B cell (primary cell): ENCODE measurements around the gene DPYSL4. TPM values are rescaled to one million over a fixed set of nuclear protein-coding genes. Genes with fewer than 3 reads are reported as not detected.
"Not testable (repeated sequence)": the region's sequence is repeated elsewhere in the genome, so short reads cannot be mapped to it uniquely, and the experiment has no call there.

ENCODE experiments used
- ATAC-seq: fragments of 200-7000 bp; cut with Tn5 transposase; one replicate; pipeline ENCODE4 v1.10.0; 2021; ENCODE audit warnings: low read depth, mild to moderate bottlenecking, moderate number of reproducible peaks, moderate library complexity
- CTCF ChIA-PET: fragments of 350-600 bp; sonication (Branson Sonifier 250); formaldehyde crosslinking; loops from one replicate; lab custom pipeline; 2021; ENCODE audit warnings: antibody characterized with exemption, inconsistent platforms; lab: Charles Lee
- POLR2A ChIA-PET: fragments of 350-600 bp; sonication (Branson Sonifier 250); formaldehyde crosslinking; loops from one replicate; lab custom pipeline; 2021; ENCODE audit warnings: antibody characterized with exemption; lab: Charles Lee
- DNase-seq: peaks from one replicate; pipeline ENCODE4 v3.0.0; 2013
- H2AFZ ChIP-seq: 2 replicates; pipeline ENCODE4 v1.6.1; 2012; ENCODE audit warnings: mild to moderate bottlenecking, low read depth, low read length; ENCODE audit not compliant: insufficient read depth, poor library complexity, severe bottlenecking
- H3K27ac ChIP-seq, 2 donors: 1 replicate in 1 of 2; 2 replicates in 1 of 2; pipeline ENCODE4 v1.5.1; 2012 to 2013; ENCODE audit warnings: low read length in 2 of 2, mild to moderate bottlenecking in 2 of 2, moderate library complexity in 1 of 2
- H3K27me3 ChIP-seq, 4 experiments: fragments of 200-600 bp in 1 of 4; sonication (generic) in 1 of 4; replicated peaks in 1 of 4; 1 replicate in 2 of 4; 2 replicates in 2 of 4; pipeline versions ENCODE4 v1.6.1 to v1.7.0; 2013 to 2016; ENCODE audit warnings: low read length in 3 of 4, mild to moderate bottlenecking in 2 of 4, mixed read lengths in 1 of 4, moderate library complexity in 1 of 4; ENCODE audit not compliant: insufficient read depth in 4 of 4, control insufficient read depth in 3 of 4; ENCODE audit errors: control extremely low read depth in 1 of 4
- H3K36me3 ChIP-seq, 2 experiments: replicated peaks in 1 of 2; 1 replicate in 1 of 2; 2 replicates in 1 of 2; pipeline versions ENCODE4 v1.6.1 to v1.7.1; 2013; ENCODE audit warnings: low read length in 1 of 2; ENCODE audit not compliant: insufficient read depth in 2 of 2, control insufficient read depth in 1 of 2; ENCODE audit errors: control extremely low read depth in 1 of 2, extremely low read depth in 1 of 2
- H3K4me1 ChIP-seq, 2 donors: fragments of 200-600 bp in 1 of 2; sonication (generic) in 1 of 2; 1 replicate in 1 of 2; 2 replicates in 1 of 2; pipeline versions ENCODE4 v1.5.1 to v1.6.1; 2013 to 2017; ENCODE audit warnings: low read length in 2 of 2; ENCODE audit not compliant: control insufficient read depth in 2 of 2, insufficient read depth in 2 of 2
- H3K4me2 ChIP-seq: replicated peaks from 2 replicates; pipeline ENCODE3; 2012; ENCODE audit warnings: mild to moderate bottlenecking, low read depth, low read length; ENCODE audit not compliant: poor library complexity, severe bottlenecking
- H3K4me3 ChIP-seq, 5 experiments: fragments of 200-600 bp in 1 of 5; sonication (generic) in 1 of 5; 1 replicate in 3 of 5; 2 replicates in 2 of 5; pipeline versions ENCODE4 v1.5.1 to v1.7.0; 2011 to 2016; ENCODE audit warnings: low read length in 4 of 5, mild to moderate bottlenecking in 4 of 5, low read depth in 2 of 5, control low read depth in 1 of 5, moderate library complexity in 1 of 5; ENCODE audit not compliant: insufficient read depth in 1 of 5; ENCODE audit errors: control extremely low read depth in 1 of 5, extremely low read depth in 1 of 5
- H3K79me2 ChIP-seq: fragments of 200-600 bp; sonication (generic); one replicate; pipeline ENCODE4 v1.6.0; 2016; ENCODE audit warnings: low read length; ENCODE audit not compliant: control insufficient read depth, insufficient read depth
- H3K9ac ChIP-seq: fragments of 200-600 bp; sonication (generic); 2 replicates; pipeline ENCODE4 v1.6.1; 2017; ENCODE audit warnings: mild to moderate bottlenecking, low read length, moderate library complexity
- H3K9me3 ChIP-seq, 3 donors: one replicate each; pipeline versions ENCODE4 v1.6.1 to v1.7.1; 2013; ENCODE audit warnings: low read length in 2 of 3; ENCODE audit not compliant: control insufficient read depth in 2 of 3, insufficient read depth in 1 of 3; ENCODE audit errors: control extremely low read depth in 1 of 3
- H4K20me1 ChIP-seq: 2 replicates; pipeline ENCODE4 v1.6.0; 2012; ENCODE audit warnings: mild to moderate bottlenecking, low read length; ENCODE audit not compliant: insufficient read depth, control insufficient read depth, poor library complexity, severe bottlenecking
- H3K27ac Mint-ChIP-seq: one replicate; pipeline ENCODE4 v1.8.0; 2021; ENCODE audit warnings: mixed read lengths
- H3K27me3 Mint-ChIP-seq: one replicate; pipeline ENCODE4 v1.8.0; 2021; ENCODE audit warnings: mixed read lengths
- H3K4me1 Mint-ChIP-seq: one replicate; pipeline ENCODE4 v1.8.0; 2021; ENCODE audit warnings: mixed read lengths
- H3K4me3 Mint-ChIP-seq: one replicate; pipeline ENCODE4 v1.8.0; 2021; ENCODE audit warnings: mixed read lengths
- H3K9me3 Mint-ChIP-seq: one replicate; pipeline ENCODE4 v1.8.0; 2022; ENCODE audit warnings: mixed read lengths; ENCODE audit not compliant: insufficient read depth
- EZH2 ChIP-seq: IDR thresholded peaks from 2 replicates; pipeline ENCODE4 v1.6.1; 2012; ENCODE audit warnings: borderline replicate concordance, low read depth, mild to moderate bottlenecking, moderate library complexity, low read length; ENCODE audit not compliant: insufficient read depth, poor library complexity, severe bottlenecking
- WGBS: methylation state at CpG from one replicate; pipeline ENCODE4 v1.1.5; 2013; ENCODE audit warnings: missing lambda C conversion rate; ENCODE audit not compliant: insufficient coverage; 5-methylcytosine and 5-hydroxymethylcytosine counted together
- intact Hi-C: fragments of 100-400 bp; cut with micrococcal nuclease; formaldehyde crosslinking; loops from one replicate; pipeline ENCODE4 v1.10.0; 2022
- polyA plus RNA-seq: library from polyadenylated mRNA; depleted of rRNA; stranded (reverse); fragments of >200 nt; gene quantifications from 2 replicates; pipeline ENCODE4 v1.2.3, GENCODE V29; 2012
- total RNA-seq, 2 donors: library from RNA; stranded (reverse); fragments of 120-200 nt in 1 of 2; gene quantifications; 1 replicate in 1 of 2; 2 replicates in 1 of 2; pipeline versions ENCODE4 v1.2.3 to v1.2.4, GENCODE V29; 2013 to 2022
- TF ChIP-seq, protein P1 (sequence below): fragments of 200-600 bp; IDR thresholded peaks from one replicate; pipeline ENCODE4 v1.8.0; 2022; ENCODE audit warnings: antibody characterized with exemption, mild to moderate bottlenecking

Gene DPYSL4
- total and polyA plus RNA-seq, 2 donors (not counting 1 experiment from before 2014, with no cell fraction given) = 0.03 to 0.22 TPM

DNA sequence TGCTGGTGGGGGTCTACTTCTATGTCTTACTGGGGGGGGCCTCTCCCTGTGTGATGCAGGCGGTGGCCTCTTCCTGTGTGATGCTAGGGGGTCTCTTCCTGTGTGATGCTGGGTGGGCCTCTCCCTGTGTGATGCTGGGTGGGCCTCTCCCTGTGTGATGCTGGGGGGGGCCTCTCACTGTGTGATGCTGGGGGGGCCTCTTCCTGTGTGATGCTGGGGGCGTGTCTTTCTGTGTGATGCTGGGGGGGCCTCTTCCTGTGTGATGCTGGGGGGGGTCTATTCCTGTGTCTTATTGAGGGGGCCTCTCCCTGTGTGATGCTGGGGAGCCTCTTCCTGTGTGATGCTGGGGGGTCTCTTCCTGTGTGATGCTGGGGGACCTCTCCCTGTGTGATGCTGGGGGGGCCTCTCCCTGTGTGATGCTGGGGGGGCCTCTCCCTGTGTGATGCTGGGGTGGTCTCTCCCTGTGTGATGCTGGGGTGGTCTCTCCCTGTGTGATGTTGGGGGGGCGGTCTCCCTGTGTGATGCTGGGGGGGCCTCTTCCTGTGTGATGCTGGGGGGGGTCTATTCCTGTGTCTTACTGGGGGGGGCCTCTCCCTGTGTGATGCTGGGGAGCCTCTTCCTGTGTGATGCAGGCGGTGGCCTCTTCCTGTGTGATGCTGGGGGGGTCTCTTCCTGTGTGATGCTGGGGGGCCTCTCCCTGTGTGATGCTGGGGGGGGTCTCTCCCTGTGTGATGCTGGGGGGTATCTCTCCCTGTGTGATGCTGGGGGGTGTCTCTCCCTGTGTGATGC lies 25.7 kb upstream of the DPYSL4 start:
- H3K27ac Mint-ChIP-seq, intact Hi-C loops, H4K20me1 ChIP-seq, H3K79me2 ChIP-seq, CTCF ChIA-PET, ATAC-seq, H3K4me3 ChIP-seq, H3K4me1 Mint-ChIP-seq, H3K9ac ChIP-seq, H3K27ac ChIP-seq, H3K4me3 Mint-ChIP-seq, H3K4me2 ChIP-seq, H3K9me3 Mint-ChIP-seq, H2AFZ ChIP-seq, DNase-seq, POLR2A ChIA-PET, H3K27me3 Mint-ChIP-seq, H3K27me3 ChIP-seq, H3K36me3 ChIP-seq: not testable (repeated sequence)
- H3K4me1 ChIP-seq = peaks cover 8 to 11% of the 10 kb centered on the region in 2 donors
- no CpG with 5 or more reads among the region's 4 CpGs for WGBS
- peaks cover 0 to 22% (median 0%) of the 10 kb centered on the region in 3 donors for H3K9me3 ChIP-seq

DNA sequence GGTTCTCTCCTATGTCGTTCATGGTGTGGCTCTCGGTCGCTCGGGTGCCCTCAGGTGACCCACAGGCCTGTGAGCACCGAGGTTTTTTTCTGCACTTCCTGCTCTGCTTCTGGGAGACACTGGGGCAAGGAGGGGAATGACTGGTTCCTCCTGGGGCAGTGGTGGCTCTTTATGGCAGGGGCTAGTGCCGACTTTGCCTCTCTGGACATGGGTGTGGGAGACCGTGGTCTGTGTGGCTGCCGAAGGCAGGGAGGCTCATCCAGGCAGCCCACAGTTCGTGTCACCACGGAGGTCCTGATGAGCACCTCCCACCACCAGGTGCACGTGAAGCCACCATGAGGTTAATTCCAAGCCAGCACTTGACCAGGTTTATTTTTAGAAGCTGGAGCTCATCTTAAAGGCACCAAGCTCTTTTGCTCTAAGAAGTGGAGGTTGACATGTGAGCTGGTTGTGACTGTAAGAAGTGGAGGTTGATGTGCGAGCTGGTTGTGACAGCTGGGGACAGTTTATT lies 24.7 kb upstream of the DPYSL4 start:
- intact Hi-C loops = no loop called here
- Histone ChIP-seq H2AFZ (peak overlapping the region; percentile 28), H3K9ac (no peak overlapping the region), H3K27ac (no peak overlapping the region), H3K79me2 (no peaks in the 10 kb centered on the region), H3K4me3 (no peak overlapping the region), H4K20me1 (no peaks in the 10 kb centered on the region), H3K4me1 (peaks cover 8 to 11% of the 10 kb centered on the region in 2 donors), H3K27me3 (peaks cover 0 to 3% (median 0%) of the 10 kb centered on the region in 4 experiments), H3K4me2 (peak overlapping the region; percentile 53), H3K36me3 (no peaks in the 10 kb centered on the region), H3K9me3 (peaks cover 0 to 22% (median 0%) of the 10 kb centered on the region in 3 donors)
- DNase-seq = peak; percentile 21
- no peaks in the 10 kb centered on the region for H3K9me3 Mint-ChIP-seq
- no peak overlapping the region for H3K27ac Mint-ChIP-seq
- 50% methylated on average over 7 of the region's 12 CpGs for WGBS
- ChIA-PET POLR2A (no interaction called here), CTCF (no interaction called here)
- peaks cover 8% of the 10 kb centered on the region for H3K27me3 Mint-ChIP-seq
- peak overlapping the region; percentile 53 for H3K4me3 Mint-ChIP-seq
- TF ChIP-seq, protein P1, sequence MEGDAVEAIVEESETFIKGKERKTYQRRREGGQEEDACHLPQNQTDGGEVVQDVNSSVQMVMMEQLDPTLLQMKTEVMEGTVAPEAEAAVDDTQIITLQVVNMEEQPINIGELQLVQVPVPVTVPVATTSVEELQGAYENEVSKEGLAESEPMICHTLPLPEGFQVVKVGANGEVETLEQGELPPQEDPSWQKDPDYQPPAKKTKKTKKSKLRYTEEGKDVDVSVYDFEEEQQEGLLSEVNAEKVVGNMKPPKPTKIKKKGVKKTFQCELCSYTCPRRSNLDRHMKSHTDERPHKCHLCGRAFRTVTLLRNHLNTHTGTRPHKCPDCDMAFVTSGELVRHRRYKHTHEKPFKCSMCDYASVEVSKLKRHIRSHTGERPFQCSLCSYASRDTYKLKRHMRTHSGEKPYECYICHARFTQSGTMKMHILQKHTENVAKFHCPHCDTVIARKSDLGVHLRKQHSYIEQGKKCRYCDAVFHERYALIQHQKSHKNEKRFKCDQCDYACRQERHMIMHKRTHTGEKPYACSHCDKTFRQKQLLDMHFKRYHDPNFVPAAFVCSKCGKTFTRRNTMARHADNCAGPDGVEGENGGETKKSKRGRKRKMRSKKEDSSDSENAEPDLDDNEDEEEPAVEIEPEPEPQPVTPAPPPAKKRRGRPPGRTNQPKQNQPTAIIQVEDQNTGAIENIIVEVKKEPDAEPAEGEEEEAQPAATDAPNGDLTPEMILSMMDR = no peak
- no peak for TF ChIP-seq EZH2
- peaks cover 8% of the 10 kb centered on the region for H3K4me1 Mint-ChIP-seq
- ATAC-seq = no peak
